HEK293 (cell line): Measurements from ENCODE around the gene ARMH3.

Experiments
- ZNF433 ChIP-seq: fragments of 450-650 bp; formaldehyde crosslinking; IDR thresholded peaks from 2 replicates; pipeline ENCODE4 v1.5.1; 2016; ENCODE audit warnings: missing biosample characterization, missing genetic modification characterization, low read depth
- ZNF610 ChIP-seq: fragments of 450-650 bp; formaldehyde crosslinking; IDR thresholded peaks from 2 replicates; pipeline ENCODE4 v1.5.1; 2016; ENCODE audit warnings: missing biosample characterization, missing genetic modification characterization, borderline replicate concordance
- TF ChIP-seq, protein P1 (sequence below): fragments of 450-650 bp; formaldehyde crosslinking; IDR thresholded peaks from 2 replicates; pipeline ENCODE4 v1.5.1; 2016; ENCODE audit warnings: missing biosample characterization, missing genetic modification characterization
- TF ChIP-seq, protein P2 (sequence below): fragments of 450-650 bp; formaldehyde crosslinking; IDR thresholded peaks from 2 replicates; pipeline ENCODE4 v1.5.1; 2017; ENCODE audit warnings: missing biosample characterization, mild to moderate bottlenecking, missing genetic modification characterization, moderate library complexity
- TF ChIP-seq, protein P3 (sequence below): fragments of 450-650 bp; formaldehyde crosslinking; IDR thresholded peaks from 2 replicates; pipeline ENCODE4 v1.5.1; 2016; ENCODE audit warnings: missing biosample characterization, missing genetic modification characterization

DNA sequence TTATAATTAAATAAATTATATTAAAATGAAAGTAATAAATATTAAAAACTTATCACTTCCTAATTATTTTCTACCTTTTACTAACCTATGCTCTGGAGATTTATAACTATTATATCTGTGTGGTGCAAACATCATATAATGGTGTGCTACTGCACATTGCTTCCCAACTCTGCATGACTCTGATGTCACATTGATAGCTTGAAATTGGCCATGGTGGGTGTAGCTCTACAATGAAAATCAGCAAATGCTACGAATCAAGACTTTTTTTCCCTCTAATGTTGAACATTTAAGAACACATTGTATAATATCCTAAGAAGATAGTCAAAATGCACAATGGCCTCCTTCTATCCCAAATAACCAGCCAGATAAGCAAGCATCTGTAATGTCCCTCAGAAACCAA is 99.1 kb downstream of the ARMH3 start:
- TF ChIP-seq, protein P1, sequence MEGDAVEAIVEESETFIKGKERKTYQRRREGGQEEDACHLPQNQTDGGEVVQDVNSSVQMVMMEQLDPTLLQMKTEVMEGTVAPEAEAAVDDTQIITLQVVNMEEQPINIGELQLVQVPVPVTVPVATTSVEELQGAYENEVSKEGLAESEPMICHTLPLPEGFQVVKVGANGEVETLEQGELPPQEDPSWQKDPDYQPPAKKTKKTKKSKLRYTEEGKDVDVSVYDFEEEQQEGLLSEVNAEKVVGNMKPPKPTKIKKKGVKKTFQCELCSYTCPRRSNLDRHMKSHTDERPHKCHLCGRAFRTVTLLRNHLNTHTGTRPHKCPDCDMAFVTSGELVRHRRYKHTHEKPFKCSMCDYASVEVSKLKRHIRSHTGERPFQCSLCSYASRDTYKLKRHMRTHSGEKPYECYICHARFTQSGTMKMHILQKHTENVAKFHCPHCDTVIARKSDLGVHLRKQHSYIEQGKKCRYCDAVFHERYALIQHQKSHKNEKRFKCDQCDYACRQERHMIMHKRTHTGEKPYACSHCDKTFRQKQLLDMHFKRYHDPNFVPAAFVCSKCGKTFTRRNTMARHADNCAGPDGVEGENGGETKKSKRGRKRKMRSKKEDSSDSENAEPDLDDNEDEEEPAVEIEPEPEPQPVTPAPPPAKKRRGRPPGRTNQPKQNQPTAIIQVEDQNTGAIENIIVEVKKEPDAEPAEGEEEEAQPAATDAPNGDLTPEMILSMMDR (tag by site-specific recombination) = no peak
- TF ChIP-seq ZNF433 (tag by site-specific recombination) = no peak
- TF ChIP-seq, protein P2, sequence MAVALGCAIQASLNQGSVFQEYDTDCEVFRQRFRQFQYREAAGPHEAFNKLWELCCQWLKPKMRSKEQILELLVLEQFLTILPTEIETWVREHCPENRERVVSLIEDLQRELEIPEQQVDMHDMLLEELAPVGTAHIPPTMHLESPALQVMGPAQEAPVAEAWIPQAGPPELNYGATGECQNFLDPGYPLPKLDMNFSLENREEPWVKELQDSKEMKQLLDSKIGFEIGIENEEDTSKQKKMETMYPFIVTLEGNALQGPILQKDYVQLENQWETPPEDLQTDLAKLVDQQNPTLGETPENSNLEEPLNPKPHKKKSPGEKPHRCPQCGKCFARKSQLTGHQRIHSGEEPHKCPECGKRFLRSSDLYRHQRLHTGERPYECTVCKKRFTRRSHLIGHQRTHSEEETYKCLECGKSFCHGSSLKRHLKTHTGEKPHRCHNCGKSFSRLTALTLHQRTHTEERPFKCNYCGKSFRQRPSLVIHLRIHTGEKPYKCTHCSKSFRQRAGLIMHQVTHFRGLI = no peak
- TF ChIP-seq ZNF610 (tag by site-specific recombination) = no peak
- TF ChIP-seq, protein P3, sequence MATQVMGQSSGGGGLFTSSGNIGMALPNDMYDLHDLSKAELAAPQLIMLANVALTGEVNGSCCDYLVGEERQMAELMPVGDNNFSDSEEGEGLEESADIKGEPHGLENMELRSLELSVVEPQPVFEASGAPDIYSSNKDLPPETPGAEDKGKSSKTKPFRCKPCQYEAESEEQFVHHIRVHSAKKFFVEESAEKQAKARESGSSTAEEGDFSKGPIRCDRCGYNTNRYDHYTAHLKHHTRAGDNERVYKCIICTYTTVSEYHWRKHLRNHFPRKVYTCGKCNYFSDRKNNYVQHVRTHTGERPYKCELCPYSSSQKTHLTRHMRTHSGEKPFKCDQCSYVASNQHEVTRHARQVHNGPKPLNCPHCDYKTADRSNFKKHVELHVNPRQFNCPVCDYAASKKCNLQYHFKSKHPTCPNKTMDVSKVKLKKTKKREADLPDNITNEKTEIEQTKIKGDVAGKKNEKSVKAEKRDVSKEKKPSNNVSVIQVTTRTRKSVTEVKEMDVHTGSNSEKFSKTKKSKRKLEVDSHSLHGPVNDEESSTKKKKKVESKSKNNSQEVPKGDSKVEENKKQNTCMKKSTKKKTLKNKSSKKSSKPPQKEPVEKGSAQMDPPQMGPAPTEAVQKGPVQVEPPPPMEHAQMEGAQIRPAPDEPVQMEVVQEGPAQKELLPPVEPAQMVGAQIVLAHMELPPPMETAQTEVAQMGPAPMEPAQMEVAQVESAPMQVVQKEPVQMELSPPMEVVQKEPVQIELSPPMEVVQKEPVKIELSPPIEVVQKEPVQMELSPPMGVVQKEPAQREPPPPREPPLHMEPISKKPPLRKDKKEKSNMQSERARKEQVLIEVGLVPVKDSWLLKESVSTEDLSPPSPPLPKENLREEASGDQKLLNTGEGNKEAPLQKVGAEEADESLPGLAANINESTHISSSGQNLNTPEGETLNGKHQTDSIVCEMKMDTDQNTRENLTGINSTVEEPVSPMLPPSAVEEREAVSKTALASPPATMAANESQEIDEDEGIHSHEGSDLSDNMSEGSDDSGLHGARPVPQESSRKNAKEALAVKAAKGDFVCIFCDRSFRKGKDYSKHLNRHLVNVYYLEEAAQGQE = no peak
